ENCODE measurements around the gene PUS7L.
A peak's percentile ranks its signal among the peaks of the same experiment; 100 is the strongest.

Gene PUS7L

DNA sequence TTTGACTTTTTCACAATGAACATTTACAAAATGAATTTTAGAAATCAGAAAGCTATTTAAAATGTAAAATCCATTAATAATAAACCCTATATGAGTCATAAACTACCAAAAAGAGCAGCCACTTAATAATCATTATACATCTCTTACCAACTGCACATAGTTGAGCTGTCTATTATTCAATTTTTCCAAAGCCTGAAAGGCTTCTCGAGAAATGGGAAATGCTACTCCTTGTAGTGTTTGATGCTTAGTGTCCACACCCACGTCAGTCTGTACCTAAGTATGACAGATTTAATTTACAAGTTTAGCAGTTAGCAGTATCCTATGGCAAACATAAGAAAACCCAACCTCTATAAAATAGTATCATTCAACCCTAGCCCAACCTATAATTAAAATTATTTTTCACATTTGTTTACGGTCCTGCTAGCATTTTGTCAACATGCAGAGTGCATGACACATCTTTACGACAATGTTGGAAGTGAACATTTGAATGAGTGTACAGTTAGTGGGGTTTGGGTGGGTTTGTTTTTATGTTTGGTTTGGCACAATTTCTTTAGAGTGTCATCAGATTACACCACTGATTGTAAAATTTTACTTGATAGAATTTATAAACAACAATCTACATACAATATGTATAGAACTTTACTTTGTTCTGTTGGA lies 39.1 kb upstream of the PUS7L start:
- no peak for DNase-seq (ENCODE audit: low read depth)
- TF ChIP-seq, protein P1, sequence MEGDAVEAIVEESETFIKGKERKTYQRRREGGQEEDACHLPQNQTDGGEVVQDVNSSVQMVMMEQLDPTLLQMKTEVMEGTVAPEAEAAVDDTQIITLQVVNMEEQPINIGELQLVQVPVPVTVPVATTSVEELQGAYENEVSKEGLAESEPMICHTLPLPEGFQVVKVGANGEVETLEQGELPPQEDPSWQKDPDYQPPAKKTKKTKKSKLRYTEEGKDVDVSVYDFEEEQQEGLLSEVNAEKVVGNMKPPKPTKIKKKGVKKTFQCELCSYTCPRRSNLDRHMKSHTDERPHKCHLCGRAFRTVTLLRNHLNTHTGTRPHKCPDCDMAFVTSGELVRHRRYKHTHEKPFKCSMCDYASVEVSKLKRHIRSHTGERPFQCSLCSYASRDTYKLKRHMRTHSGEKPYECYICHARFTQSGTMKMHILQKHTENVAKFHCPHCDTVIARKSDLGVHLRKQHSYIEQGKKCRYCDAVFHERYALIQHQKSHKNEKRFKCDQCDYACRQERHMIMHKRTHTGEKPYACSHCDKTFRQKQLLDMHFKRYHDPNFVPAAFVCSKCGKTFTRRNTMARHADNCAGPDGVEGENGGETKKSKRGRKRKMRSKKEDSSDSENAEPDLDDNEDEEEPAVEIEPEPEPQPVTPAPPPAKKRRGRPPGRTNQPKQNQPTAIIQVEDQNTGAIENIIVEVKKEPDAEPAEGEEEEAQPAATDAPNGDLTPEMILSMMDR (IDR thresholded peaks at IDR 0.05; ENCODE audit: low read depth, low read length, missing control alignments), result no peak
- no peak overlapping the region for H3K4me3 ChIP-seq (ENCODE audit: low read depth, low read length)
- in situ Hi-C loops (cut with HindIII; ENCODE audit: low sequenced_read_pairs), result no loop called here

- H3K4me3 ChIP-seq (ENCODE audit: low read depth, low read length), result no peak overlapping the region
- no peak for DNase-seq (ENCODE audit: low read depth)
- TF ChIP-seq, protein P1 (IDR thresholded peaks at IDR 0.05; ENCODE audit: low read depth, low read length, missing control alignments), result no peak
- in situ Hi-C loops (cut with HindIII; ENCODE audit: low sequenced_read_pairs), result no loop called here
Observed at GRCh38 chr12:43795716-43796280, 37.2 kb upstream of the PUS7L start.

GRCh38 chr12:43789941-43790340 lies 31.4 kb upstream of the PUS7L start:
- DNase-seq (ENCODE audit: low read depth), result no peak
- TF ChIP-seq, protein P1 (IDR thresholded peaks at IDR 0.05; ENCODE audit: low read depth, low read length, missing control alignments), result no peak

DNA sequence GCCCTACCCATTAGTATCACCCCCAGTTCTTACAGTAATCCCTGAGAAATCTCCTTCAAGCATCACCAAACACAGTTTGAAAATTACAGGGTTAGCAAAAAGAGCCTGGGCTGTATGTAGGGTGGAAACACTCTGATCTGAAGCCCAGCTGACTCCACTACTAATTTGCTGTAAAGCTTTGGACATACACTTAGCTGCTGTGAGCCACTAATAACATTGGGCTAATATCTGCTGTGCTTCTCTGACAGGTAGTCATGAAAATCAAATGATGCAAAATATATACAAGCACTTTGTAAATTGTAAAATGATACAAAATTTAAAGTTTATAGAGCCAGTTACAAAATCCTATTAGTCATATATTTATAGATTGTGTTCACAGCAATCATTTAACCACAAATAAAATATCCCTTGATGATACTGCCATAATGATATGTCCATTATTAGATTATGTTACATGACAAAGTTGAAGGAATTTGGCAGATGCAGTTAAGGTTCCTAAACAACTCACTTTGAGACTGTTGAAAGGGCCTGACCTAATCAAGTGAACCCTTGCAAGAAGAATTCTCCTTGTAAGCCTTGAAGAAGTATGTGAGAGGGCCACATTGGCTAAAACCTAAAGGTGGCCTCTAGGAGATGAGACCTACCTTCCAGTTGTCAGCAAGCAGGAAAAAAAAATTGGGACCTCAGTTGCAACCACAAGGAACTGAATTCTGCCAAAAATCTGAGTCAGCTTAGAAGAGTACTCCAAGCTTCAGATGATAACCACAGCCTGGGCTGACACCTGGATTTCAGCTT lies 28.5 kb upstream of the PUS7L start:
- DNase-seq (ENCODE audit: low read depth), result no peak
- no peak overlapping the region for H3K4me3 ChIP-seq (ENCODE audit: low read depth, low read length)
- in situ Hi-C loops (cut with HindIII; ENCODE audit: low sequenced_read_pairs), result no loop called here
- TF ChIP-seq, protein P1 (IDR thresholded peaks at IDR 0.05; ENCODE audit: low read depth, low read length, missing control alignments), result no peak

More at GRCh38 chr12:43789941-43790340, 31.4 kb upstream of the PUS7L start:
- in situ Hi-C loops (cut with HindIII; ENCODE audit: low sequenced_read_pairs), result no loop called here
- no peak overlapping the region for H3K4me3 ChIP-seq (ENCODE audit: low read depth, low read length)

DNA sequence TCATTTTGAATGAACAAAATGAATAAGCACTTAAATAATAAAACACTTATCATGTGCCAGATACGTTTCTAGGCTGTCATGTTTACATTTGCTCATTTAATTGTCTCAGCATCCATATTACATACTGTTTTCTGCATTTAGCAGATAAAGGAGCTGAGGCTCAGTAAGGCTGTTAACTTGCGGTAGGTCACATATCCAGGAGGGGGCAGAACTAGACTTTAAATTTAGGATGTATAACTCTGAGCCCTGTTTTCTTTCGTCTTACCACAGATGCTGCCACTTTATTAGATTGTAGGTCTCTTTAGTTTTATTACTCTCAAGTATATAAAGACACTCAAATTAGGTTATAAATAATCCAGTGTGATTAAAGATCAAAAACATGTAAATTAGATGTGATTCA lies 17.9 kb upstream of the PUS7L start:
- DNase-seq (ENCODE audit: low read depth), result no peak
- H3K4me3 ChIP-seq (ENCODE audit: low read depth, low read length), result no peak overlapping the region
- in situ Hi-C loops (cut with HindIII; ENCODE audit: low sequenced_read_pairs), result loop anchor here (10.0 kb wide), 1 partner anchor 108 kb away; no protein-coding TSS in a partner anchor
- TF ChIP-seq, protein P1 (IDR thresholded peaks at IDR 0.05; ENCODE audit: low read depth, low read length, missing control alignments), result peak; percentile 48

DNA sequence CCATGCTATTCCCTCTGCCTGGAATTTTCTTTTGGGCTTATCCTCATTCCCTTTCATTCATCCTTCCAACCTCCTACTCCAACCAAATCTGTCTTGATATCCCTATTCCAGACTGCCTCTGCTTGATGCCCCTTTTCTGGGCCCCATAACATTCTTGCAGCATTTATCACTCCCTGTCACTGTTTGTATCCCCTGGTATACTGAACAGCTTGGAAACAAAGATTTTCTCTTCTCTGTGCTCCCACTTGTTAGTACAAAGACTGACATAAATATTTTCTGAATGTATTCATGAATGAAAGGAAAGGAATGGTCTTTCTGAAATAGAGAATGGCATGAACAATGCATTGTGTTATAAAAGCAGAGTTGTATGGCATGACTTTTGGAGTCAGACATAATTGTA lies 7.7 kb upstream of the PUS7L start:
- DNase-seq (ENCODE audit: low read depth), result no peak
- TF ChIP-seq, protein P1 (IDR thresholded peaks at IDR 0.05; ENCODE audit: low read depth, low read length, missing control alignments), result no peak
- no peak overlapping the region for H3K4me3 ChIP-seq (ENCODE audit: low read depth, low read length)
- in situ Hi-C loops (cut with HindIII; ENCODE audit: low sequenced_read_pairs), result no loop called here

Measured in astrocyte of the cerebellum (primary cell).